Cerebellar nuclear complex (tissue), 1 donor: ENCODE data around the gene HSD11B1L.

Source experiments
- DNase-seq, 2 experiments: peaks; one replicate each; lab custom pipeline; 2025; lab: John Stamatoyannopoulos, UW

Gene HSD11B1L, protein sequence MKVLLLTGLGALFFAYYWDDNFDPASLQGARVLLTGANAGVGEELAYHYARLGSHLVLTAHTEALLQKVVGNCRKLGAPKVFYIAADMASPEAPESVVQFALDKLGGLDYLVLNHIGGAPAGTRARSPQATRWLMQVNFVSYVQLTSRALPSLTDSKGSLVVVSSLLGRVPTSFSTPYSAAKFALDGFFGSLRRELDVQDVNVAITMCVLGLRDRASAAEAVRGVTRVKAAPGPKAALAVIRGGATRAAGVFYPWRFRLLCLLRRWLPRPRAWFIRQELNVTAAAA

DNA sequence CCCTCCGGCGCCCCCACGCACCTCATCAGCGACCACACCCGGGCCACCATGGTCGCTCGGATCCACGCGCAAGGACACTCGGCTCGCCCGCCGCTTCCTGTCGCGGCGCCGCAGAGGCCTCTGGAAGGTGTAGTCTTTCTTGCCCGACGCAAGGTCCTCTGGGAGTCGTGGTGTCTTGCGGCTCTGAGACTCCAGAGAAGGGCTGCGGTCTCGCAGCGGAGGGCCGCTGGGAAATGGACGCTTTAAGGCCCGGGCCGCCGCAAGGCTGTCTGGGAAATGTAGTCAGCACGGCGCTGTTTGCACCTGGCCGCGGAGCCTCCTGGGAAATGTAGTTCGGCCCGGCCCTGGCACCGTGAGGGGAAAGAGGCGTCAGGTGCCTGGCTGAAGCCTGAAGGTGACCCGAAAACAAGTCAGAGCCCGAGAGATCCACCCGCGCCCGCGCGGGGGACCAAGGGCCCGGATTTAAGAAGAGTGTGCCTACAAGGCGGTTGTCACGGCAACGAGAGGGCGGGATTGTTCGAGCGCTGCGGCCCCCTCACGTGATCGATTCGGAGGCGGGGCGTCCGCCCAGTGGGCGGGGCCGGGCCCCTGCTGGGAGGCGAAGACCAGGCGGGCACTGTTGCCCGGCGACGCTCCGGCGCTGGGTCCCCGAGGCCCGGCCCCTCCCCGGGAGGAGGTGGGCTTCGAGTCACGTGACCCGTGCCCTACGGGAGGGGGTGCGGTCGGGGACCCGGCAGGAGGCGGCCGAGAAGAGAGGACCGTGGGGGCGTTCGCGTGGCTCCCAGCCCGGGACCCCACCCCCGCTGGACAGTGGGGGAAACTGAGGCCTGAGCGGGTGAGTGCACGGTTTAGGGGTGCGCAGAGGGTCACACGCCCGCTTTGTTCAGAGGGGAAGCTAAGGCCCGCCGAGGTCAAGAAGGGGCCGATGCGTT is at the start of gene HSD11B1L, which contains the start of gene MICOS13:
Gene HSD11B1L (plus strand): TSS at position 591 of the 932 bp plus-strand sequence. CDS start 3,806 bp downstream, outside the sequence.
Gene MICOS13 (minus strand): TSS at position 80 of the 932 bp plus-strand sequence. CDS start 30 bp downstream, at position 50.
- DNase-seq = peak; percentile 90 to 98

DNA sequence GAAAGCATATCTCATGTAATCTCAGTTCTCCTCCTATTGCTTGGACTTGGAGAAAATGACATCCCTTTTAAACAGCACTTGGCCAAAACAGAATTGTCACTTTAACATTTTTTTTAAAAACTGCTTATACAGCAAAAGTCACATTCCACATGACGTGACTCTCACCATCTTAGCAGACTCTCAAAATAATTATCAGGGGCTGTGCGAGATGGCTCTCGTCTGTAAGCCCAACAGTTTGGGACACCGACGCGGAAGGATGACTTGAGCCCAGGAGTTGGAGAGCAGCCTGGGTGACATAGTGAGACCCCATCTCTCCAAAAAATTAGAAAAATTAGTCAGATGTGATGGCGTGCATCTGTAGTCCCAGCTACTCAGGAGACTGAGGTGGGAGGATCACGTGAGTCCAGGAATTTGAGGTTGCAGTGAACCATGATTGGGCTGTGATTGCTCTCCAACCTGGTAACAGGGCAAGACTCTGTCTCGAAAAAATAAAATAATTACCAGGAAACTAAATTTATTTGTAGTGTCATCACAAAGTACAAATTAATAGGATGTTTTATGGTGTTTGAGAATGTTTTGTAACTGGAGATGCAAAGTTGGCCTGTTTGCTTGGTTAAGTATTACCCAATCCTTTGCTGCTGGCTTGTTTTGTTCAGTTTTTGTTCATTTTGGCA is 49.1 kb upstream of the HSD11B1L start:
- DNase-seq = no peak

DNA sequence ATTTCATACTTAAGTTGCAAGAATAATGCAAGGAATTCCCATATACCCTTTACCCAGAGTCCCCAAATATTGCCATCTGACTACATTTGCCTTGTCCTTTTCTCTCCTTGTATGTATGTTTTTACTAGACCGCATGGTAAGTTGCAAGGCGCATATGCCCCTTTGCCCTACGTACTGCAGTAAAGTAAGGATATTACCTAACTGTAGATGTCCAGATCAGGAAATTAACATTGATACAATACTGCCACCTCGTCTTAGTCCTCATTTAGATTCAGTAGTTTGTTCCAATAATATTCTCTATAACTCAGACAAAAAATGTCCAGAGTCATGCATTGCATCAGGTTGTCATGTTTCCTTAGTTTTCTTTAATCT is 48.6 kb upstream of the HSD11B1L start:
- no peak for DNase-seq

DNA sequence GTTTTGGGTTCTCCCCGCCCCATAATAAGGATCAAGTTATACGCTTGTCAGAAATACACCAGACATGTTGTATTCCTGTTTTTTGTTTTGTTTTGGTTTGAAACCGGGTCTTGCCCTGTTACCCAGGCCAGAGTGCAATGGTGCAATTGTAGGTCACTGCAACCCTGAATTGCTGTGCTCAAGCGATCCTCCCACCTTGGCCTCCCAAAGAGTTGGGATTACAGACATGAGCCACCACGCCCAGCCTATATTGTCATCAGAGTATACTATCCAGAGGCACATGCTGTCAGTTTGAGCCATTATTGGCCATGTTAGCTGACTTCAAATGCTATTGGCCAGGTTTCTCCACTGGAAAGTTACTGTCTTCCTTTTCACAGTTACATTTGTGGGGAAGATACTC is 48.2 kb upstream of the HSD11B1L start:
- DNase-seq = no peak

DNA sequence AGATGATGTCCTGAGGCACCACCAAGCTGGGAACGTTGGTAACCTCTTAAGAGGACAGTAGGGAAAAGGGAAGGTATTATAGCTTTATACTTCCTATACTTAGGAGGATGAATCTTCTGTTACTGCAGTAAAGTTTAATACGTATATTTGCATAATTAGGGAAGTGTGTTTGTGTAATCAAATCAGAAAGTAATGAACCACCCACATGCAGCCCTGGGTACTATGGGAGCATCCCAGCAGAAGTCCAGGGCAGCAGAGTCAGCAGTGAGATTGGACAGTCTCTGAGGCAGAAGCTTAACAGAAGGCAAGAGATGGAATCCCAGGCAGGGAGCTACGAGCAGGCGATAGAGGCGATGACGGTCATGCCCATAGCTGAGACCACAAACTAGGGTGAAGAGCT is 45.4 kb upstream of the HSD11B1L start:
- DNase-seq = no peak

DNA sequence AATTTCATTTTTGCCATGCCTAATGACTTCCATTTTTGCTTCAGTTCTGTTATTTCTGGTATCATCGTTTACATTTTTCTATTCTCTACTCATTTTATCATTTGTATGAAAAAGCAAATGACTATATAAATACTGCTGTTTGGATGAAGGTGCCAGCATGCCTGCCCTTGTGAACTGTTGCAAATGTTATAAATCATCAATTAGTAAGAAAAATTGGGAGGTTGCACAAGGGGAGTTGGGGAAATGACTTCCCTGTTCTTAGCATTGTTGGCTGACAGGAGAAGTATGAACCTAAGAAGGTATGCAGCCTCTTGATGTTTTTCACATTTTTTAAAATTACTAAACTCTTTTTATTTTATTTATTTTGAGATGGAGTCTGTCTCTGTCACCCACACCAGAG is 42.9 kb upstream of the HSD11B1L start:
- no peak for DNase-seq

DNA sequence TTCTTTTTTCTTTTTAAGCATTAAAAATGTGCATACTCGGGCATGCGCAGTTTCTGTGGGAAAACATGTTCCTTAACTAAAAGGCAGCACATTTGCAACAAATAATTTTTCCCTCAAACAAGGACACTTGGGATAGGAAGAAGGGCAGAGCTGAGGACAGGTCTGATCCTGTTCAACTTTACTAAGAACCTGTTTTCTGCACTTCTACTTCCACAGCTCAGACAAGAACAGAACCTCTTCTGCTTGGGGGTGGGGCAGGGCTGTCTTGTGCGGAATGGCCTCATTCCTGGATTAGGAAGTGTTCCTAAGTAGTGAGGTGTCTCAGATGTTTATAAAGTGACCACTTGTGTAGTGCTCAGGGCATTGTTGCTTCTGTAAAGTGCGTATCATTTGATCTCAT is 39.7 kb upstream of the HSD11B1L start:
- no peak for DNase-seq

DNA sequence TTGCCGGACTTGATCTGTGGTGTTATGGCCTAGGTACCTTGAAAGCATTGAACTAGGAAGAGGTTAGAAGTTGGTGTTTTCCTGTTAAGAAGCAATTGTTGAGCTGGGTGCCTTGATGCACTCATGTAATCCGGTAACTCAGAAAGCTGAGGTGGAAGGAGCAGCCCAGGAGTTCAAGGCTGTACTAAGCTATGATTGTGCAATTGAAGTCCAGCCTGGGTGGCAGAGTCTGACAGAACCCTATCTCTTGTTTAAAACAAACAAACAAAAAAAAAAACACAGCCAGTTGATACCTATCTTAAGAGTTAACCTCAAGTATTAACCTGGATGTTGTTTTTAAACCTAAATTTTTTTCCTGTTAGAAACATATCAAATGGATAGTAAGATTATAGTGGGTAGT is 38.6 kb upstream of the HSD11B1L start:
- DNase-seq = no peak

DNA sequence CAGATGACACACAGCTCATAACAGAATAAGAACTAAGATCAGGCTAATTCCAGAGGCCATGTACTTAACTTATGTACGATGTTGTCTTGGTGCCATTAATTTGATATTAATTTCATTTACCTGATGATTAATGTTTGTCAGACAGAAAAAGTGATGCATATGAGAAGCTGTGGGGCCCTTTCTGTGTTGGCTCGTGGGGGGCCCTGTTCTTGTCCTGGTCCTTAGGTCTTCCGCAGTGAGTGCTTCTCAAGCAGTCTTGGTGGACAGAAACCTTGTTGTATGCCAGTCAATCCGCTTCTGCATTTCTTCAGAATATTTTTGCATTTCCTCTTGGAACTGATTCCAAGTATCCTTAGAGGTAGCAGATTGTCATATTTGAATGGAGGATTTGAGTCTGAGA is 37.8 kb upstream of the HSD11B1L start:
- no peak for DNase-seq

DNA sequence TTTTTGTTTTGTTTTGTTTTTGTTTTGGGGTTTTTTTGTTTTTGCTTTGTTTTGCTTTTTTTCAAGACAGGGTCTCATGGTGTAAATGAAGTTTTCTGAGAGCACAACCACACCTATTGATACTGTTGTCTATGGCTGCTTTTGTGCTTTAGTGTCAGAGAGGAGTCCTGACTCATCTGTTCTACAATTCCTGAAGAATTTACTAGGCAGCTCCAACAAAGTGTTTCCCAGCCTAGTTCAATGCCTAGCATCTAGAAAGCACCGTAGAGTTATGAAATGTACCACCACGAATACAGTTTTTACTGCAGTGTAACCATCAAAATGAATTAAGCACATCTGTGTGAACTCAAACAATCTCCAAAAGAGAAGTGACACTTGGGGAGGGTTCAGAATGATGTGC is 36.8 kb upstream of the HSD11B1L start:
- DNase-seq = no peak

DNA sequence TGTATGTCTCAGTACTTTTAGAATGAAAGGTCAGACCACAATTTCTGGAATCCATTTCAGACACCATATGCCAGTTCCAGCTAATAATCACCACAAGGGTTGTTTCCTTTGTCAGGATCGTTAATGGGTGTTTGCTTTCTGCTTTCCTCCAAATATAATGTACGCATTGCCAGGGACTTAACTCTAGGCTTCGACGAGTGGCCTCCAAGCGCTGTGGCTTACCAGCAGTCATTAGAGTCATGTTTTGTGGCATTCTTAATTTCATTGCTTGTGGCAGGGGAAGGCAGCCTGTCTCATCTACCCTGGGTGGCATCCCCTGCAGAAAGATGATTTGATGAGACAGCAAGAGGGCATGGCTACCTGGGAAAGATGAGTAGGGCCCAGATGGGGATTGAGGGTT is 35.4 kb upstream of the HSD11B1L start:
- DNase-seq = no peak

DNA sequence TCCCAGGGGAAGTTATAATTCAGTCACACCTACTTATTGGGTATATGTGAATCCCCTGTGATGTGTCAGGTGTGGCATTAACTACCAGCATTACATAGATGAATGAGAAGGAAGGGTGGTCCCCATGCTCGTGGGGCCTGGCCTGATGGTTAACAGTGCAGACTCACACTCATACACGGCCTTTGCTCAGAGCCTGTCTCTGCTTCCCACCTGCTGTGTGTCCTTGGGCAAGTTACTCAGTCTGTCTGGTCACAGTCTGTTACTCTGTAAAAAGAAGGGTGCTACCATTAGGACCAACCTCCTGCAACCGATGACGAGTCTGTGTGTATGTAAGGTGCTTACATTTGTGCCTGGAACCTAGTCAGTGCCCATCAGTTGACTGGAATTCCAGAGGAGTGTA is 34.1 kb upstream of the HSD11B1L start:
- no peak for DNase-seq

DNA sequence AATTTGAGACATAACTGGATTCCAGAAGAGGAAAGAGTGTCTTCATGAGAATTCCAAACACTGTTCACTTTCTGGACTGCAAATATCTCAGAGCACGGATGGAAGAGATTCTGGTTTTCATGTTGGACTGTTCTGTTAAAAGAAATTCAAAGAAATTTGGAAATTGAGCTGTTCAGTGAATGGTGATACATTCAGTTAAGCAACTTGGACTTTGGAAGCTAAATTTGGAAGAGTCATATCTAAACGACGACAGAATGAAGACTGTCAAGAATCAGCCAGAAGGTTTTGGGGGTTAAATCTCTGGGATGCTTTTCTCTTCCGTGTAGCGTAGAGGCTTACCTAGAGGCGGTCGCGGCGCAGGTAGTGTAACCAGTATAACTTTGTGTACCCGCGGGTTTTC is 32.4 kb upstream of the HSD11B1L start:
- DNase-seq = no peak

DNA sequence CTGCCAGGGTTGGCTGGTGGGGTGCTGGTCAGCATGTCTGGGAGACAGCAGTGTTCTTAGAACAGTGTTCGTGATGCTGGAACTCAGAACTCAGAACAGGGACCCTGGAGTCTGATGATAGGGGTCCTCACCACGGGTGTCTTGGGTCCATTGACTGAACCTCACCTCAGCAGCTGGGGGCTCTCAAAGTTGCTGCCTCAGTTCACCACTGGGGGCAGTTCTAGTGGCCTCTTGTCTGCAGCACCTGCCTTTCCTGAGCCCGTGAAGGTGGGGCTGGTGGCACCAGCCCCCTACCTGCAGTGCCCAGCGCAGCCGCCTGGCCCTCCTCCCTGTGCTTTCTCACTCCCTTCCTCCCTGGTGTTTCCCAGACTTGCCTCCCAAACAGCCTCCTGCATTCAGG is 29.5 kb upstream of the HSD11B1L start:
- no peak for DNase-seq

DNA sequence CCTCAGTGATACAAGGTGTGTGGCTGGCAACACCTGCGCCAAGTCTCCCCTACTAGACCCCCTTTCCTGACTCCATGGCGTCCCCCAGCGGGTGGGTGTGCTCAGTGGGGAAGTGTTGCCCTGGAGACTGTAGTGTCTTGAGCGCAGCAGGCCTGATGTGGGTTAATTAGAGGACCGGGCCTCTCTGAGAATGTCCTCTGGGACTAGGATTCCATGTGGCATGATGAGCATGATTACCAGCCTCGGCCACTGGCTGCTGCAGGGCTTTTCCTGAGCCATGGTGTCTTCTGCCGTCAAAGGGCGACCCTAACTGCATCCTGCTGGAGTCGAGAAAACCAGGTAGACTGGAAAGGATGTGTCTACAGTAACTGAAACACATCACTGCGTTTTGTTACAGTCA is 28.6 kb upstream of the HSD11B1L start:
- no peak for DNase-seq

DNA sequence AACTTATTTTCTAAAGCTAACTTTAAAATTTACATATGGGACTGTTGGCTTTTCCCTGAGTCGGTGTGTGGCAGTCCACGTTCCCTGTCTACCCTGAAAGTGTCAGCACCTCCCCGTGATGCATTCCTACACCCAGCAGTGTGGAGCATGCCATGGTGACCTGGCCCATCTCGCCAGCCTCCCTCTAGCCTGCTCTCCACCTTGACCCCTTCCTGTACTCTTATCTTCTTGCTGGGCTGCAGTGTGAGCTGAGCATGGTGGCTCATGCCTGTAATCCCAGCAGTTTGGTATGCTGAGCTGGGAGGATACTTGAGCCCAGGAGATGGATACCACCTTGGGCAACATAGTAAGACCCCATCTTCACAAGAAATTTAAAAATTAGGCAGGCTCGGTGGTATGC is 25.9 kb upstream of the HSD11B1L start:
- no peak for DNase-seq

DNA sequence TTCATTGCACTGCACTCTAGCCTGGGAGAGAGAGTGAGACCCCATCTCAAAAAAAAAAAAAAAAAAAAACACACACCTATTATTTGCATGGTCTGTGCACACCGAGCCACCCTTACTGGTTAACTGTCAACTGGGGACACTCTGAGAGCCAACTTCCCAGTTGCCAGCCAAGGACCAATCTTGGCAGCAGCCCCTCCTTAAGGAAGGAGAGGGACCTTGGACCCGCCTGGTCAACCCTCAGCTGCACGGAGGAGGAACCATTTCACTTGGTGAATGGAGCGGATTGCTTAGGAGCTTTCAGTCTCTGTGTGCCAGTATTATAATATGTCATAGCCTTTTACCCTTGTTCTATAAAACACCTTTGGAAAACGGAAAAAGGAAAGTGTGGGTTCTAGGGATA is 25.4 kb upstream of the HSD11B1L start:
- no peak for DNase-seq

DNA sequence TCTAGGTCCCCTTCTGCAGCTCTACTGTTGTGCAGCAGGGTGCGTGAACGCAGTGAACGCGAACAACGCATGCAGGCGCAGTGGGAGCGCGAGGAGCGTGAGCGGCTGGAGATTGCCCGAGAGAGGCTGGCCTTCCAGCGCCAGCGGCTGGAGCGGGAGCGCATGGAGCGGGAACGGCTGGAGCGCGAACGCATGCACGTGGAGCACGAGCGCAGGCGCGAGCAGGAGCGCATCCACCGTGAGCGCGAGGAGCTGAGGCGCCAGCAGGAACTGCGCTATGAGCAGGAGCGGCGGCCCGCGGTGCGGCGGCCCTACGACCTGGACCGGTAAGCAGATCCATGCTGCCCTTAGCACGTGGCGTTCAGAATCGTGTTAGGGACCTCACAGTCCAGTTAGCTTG is 19.3 kb upstream of the HSD11B1L start:
- no peak for DNase-seq

DNA sequence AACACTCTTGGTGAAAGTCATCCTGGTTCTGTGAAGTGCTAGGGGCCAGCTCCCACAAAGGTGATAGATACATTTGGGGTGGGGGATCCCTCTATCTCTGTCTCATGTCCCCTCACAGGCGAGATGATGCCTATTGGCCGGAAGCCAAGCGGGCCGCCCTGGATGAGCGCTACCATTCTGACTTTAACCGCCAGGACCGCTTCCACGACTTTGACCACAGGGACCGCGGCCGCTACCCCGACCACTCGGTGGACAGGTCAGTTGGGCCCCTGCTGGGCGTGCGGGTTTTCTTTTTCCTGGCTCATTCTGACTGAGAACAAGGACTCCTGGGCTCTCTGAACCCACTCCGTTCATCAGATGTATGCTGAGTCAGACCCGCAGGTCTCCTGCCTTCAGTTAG is 16.9 kb upstream of the HSD11B1L start:
- no peak for DNase-seq

DNA sequence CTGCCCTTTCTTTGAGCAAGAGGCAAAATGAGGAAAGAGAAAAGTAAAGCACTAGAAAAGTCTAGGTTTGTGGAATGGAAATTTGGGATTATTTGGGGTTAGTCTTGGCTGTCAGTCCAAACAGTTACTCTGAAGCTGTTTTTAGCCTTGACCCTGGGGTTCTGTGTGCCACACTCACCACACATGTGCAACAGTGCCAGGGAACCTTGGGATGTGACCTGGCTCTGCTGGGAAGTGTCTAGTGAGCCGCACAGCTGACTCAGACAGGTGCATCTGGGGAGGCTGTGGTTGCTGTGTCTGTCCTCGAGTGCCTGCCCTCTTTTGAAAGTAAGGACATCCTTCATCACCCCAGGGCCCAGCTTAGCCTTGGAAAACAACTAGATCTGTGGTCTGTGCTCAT is 16.3 kb upstream of the HSD11B1L start:
- DNase-seq = no peak

DNA sequence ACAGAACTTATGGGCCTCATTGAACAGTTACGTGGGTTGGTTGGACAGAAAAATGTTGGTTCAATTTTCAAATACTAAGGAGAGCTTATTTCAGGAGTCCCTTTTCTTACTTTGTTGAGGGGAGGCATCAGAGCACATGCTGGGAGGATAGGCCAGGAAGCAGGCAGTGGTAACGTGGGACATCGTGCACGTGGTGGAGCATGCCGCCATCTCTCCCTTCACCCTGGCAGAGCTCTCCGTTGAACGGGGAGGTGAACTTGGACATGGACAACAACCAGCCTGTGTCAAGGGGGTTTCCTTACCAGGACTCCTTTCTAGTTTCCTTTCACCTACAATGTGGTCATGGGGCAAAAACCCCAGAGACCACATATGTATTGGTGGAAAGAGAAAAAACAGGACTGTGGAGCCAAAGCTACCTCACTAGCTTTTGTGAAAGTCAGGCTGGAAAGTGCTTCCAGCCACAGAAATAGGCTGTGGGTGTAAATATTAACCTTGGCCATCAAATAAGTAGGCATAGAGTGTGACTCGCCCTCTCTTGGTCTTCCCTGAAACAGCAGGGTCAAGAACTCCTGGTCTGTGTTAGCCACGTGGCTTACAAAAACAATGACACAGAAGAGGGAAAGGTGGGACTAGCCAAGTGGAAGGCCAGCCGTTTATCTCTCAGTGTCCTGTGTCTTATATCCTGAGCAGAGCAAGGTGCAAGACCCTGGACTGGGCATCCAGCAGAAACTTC is 14.9 kb upstream of the HSD11B1L start:
- no peak for DNase-seq
